Stimulated activated CD4-positive, alpha-beta T cell treated with anti-CD3 and anti-CD28 coated beads, Interleukin-1b, Interleukin-23, amount 100 ng/mL, for 1 hour (primary cell): ENCODE results near the gene C20orf173.

Experiments
- DNase-seq, 2 donors: peaks; one replicate each; pipeline ENCODE4 v3.0.0-alpha.2; 2020; ENCODE audit warnings: low read depth in 2 of 2

The C20orf173 gene

GRCh38 chr20:35506872-35507638 lies 22.4 kb downstream of the C20orf173 start:
- DNase-seq = no peak

GRCh38 chr20:35506179-35506578 lies 23.3 kb downstream of the C20orf173 start:
- DNase-seq = no peak

- no peak for DNase-seq
Measured at GRCh38 chr20:35504751-35505150, 24.7 kb downstream of the C20orf173 start.

- no peak for DNase-seq
Measured at GRCh38 chr20:35503841-35504561, 25.5 kb downstream of the C20orf173 start.

GRCh38 chr20:35503281-35503680 lies 26.2 kb downstream of the C20orf173 start:
- no peak for DNase-seq

- DNase-seq = no peak
Measured at GRCh38 chr20:35502352-35502751, 27.1 kb downstream of the C20orf173 start.

GRCh38 chr20:35499271-35499670 lies 30.2 kb downstream of the C20orf173 start:
- no peak for DNase-seq

GRCh38 chr20:35497780-35498189 lies 31.7 kb downstream of the C20orf173 start:
- DNase-seq = no peak

- DNase-seq = no peak
Measured at GRCh38 chr20:35497320-35497719, 32.1 kb downstream of the C20orf173 start.

- DNase-seq = no peak
Measured at GRCh38 chr20:35496481-35496880, 33.0 kb downstream of the C20orf173 start.

GRCh38 chr20:35492352-35492751 lies 37.1 kb downstream of the C20orf173 start:
- no peak for DNase-seq

- DNase-seq = no peak
Measured at GRCh38 chr20:35491823-35492222, 37.6 kb downstream of the C20orf173 start.

- peak; percentile 9 to 11 for DNase-seq
Measured at GRCh38 chr20:35490736-35491181, 38.7 kb downstream of the C20orf173 start.

GRCh38 chr20:35489717-35490116 lies 39.7 kb downstream of the C20orf173 start:
- no peak for DNase-seq

- DNase-seq = no peak
Measured at GRCh38 chr20:35487479-35487878, 42.0 kb downstream of the C20orf173 start.

GRCh38 chr20:35479798-35480197 lies 49.7 kb downstream of the C20orf173 start:
- DNase-seq = no peak

- DNase-seq = no peak
Measured at GRCh38 chr20:35478804-35479472, 50.5 kb downstream of the C20orf173 start.
